Inflammatory macrophage (primary cell): Measurements from ENCODE around the gene KLB.
"Not testable (repeated sequence)": the region's sequence is repeated elsewhere in the genome, so short reads cannot be mapped to it uniquely, and the experiment has no call there.

ENCODE experiments used
- DNase-seq, 2 donors: peaks; one replicate each; pipeline ENCODE4 v3.0.0-alpha.2; 2020 to 2022
- total RNA-seq, 18 experiments: gene quantifications; one replicate each; lab custom pipeline; 2026; ENCODE audit warnings: mixed read lengths in 6 of 18, inconsistent platforms in 2 of 18; lab: John Stamatoyannopoulos, UW

The KLB gene
- total RNA-seq: 0 to 0.13 (median 0) reads per million in 18 experiments

DNA sequence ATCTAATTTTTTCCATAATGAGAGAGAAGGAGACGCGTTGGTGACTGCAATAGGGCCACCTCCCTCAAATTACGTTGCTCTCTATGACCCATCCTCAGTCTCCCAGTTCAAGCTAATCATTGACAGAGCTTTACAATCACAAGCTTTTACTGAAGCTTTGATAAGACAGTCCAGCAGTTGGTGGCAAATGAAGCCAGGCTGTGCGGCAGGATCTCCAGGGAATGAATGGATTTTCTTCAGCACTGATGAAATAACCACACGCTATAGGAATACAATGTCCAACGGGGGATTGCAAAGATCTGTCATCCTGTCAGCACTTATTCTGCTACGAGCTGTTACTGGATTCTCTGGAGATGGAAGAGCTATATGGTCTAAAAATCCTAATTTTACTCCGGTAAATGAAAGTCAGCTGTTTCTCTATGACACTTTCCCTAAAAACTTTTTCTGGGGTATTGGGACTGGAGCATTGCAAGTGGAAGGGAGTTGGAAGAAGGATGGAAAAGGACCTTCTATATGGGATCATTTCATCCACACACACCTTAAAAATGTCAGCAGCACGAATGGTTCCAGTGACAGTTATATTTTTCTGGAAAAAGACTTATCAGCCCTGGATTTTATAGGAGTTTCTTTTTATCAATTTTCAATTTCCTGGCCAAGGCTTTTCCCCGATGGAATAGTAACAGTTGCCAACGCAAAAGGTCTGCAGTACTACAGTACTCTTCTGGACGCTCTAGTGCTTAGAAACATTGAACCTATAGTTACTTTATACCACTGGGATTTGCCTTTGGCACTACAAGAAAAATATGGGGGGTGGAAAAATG, at the start of gene KLB:
Gene KLB, plus strand, starts transcription at position 168 of the 821 bp plus-strand sequence. Its CDS starts 20 bp downstream, at position 188.
- no peak for DNase-seq

DNA sequence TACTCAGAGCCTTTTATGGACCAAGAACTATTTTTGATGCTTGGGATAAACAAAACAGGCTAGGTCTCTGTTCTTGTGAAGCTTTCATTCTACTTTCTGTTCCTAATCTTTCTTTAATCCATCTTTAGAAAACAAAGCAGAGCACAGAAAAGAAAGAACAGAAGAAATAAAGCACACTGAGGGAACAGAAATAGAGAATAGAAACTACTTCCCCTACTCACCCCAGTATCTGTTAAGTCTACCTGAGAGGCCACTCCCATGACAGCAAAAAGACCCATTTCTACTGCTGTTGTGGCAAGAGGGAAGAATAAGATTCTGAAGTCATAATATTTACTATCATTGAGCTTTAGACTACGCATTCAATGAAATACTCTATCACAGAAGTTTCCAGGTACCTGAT, 49.7 kb upstream of the KLB start:
- no peak for DNase-seq

DNA sequence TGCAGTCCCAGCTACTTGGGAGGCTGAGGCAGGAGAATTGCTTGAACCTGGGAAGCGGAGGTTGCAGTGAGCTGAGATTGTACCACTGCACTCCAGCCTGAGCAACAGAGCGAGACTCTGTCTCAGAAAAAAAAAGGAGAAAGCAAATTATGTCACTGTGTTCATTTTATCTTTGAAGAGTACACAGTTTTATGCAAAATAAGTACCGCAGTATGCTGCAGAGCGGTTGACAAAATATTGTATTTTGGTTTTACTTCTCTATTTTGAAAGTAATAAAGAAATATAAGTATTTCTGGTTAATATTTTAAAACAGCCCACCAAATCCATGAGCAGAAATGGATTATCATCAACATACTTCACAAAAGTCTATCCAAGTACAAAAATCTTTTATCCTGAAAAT, 46.1 kb upstream of the KLB start:
- not testable (repeated sequence) for DNase-seq

DNA sequence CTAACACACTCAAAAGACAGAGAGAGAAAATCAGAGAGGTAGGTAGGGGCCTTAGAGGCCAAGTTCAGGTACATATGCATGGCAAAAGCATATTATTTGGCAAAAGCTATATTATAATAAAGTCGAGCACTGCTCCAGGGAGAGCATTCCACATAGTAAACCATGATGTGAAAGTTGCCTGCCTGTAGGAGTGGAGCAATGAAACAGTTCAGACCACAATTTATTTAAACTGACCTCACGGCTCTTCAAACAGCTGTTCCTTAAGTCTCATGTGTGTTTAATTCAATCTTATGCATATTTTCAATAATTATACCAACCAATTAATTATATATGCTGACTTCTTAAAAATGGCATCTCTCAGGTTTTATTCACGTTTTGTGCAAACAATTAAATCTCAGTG, 43.9 kb upstream of the KLB start:
- DNase-seq: no peak

DNA sequence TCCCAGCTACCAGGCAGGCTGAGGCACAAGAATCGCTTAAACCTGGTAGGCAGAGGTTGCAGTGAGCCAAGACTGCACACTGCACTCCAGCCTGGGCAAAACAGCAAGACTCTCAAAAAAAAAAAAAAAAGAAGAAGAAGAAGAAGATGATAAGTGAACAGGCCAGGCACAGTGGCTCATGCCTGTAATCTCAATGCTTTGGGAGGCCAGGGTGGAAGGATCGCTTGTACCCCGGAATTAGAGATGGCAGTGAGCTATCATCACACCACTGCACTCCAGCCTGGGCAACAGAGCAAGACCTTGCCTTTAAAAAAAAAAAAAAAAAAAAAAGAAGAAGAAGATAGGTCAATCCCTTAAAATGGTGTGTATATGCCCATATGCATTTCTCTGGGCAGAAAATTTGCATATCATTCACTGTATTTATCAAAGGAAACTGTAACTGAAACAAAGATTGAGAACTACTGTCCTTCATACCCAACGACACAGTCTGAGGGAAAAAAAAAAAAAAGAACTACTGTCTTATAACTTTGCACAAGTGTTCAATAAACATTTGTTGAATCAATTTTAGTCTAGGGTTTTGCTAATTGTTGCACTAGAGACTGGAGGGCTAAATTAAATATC, 42.8 kb upstream of the KLB start:
- DNase-seq: no peak

DNA sequence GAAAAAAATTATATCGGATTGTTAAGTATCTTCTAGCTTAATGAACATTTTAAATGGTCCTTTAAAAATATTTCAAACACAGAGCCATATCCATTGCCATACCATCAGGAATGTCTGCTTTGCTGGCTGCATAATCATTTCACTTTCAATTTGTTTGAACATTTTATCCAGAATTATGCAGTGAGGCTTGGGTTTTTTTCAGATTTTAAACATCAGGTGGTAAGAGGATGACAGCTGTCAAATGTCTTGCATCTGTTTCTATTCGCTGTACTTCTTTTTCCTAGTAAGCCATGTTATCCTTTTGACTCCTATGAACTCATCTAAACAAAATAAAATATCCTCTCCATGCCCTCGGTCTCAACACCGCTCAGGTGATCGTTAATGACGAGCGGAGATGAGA, 41.4 kb upstream of the KLB start:
- no peak for DNase-seq

DNA sequence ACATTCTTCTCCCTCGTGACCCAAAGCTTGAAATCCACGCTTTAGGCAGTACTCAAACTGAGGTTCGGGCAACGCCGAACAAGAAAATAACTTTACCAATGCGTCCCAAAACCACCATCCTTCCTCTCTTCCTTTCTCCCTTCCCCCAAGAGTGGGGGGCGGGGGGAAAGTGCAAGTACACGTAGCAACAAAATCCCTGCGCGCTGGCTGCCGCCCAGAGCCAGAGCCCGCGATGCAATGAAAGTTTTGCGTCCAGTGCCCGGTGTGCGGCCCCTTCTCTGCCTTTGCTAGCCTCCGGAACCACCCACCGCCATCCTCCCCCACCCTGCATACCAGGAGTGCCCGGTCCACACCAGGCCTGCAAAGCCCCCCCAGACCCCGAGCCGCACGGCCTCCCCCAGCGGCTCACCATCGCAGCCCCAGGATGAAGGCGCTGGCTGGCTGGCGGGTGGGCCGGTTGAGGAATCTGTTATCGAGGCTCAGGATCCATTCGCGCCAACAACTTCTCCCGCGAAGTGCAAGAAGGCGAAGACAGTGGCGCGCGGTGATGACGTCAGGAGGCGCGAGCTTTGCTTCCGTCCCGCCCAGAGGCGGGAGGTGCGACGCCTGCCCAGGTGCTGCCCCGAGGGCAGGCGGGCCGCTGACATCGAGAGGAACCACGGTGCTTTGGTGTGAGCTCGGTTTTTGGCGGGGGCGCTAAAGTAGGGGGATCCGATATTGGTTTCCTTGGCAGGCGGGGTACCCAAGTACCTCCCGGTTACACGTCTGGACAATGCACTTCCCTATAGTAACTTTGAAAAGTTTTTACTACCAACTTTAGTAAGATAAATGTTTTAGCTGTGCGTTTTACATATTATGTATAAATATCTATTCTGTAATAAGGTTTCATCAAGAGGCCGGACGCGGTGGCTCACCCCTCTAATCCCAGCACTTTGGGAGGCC, 40.6 kb upstream of the KLB start, which contains the start of gene RFC1:
Gene RFC1, minus strand, starts transcription at position 533 of the 942 bp plus-strand sequence. Its CDS starts 121 bp downstream, at position 412.
- peak; percentile 90 to 94 for DNase-seq

DNA sequence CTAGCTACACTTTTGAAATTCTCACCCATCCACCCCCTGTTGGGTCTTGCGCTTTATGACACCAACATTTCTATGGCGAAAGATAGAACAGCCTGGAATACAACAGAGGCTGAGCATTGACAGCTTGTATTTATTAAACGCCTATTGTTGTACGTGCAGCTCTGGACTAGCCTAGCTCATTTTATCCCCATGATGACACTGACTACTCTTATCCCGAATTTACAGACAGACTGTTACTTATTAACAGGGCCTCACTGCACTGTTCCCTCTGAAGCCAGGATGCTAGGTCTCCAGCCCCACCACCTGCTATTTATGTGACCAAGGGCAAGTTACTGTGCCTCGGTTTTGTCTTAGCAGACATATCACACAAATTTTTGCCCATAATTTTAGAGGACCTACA, 39.6 kb upstream of the KLB start:
- no peak for DNase-seq

DNA sequence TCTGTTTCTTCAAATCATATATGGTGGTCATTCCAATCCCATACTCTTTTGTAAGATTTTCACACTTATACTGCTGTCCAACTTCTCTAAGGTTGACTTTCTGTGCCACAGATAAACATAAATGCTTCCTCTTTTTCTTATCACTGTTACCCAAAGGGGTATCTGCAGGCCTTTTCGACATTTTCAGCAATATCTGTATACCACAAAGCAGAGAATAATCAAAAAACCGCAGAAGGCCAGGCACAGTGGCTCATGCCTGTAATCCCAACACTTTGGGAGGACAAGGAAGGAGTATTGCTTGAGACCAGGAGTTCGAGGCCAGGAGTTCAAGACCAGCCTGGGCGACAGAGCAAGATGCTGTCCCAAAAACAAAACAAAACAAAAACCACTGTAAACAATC, 37.4 kb upstream of the KLB start:
- DNase-seq: no peak

DNA sequence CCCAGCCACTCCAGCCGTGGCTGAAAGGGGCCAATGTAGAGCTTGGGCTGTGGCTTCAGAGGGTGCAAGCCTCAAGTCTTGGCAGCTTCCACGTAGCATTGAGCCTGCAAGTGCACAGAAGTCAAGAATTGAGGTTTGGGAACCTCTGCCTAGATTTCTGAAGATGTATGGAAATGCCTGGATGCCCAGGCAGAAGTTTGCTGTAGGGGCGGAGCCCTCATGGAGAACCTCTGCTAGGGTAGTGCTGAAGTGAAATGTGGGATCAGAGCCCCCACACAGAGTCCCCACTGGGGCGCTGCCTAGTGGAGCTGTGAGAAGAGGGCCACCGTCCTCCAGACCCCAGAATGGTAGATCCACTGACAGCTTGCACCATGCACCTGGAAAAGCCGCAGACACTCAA, 35.5 kb upstream of the KLB start:
- DNase-seq: not testable (repeated sequence)

DNA sequence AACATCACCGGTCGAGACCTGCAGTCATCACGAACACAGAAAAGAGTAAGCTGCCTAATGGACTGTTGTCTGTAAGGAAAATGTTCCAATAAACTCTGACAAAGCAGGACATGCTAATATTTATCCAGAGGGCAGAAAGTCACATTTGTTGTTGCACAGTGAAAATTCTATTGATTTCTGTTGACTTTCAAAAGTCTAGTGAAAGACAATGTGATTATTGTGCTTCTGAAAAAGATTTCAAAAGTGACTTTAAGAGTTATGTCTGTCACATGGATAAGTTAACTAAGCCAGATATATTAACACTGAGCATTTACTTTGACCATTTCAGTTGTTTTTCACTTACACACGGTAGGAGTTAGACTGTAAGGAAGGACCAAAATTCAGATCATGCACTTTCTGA, 31.3 kb upstream of the KLB start:
- DNase-seq: no peak

DNA sequence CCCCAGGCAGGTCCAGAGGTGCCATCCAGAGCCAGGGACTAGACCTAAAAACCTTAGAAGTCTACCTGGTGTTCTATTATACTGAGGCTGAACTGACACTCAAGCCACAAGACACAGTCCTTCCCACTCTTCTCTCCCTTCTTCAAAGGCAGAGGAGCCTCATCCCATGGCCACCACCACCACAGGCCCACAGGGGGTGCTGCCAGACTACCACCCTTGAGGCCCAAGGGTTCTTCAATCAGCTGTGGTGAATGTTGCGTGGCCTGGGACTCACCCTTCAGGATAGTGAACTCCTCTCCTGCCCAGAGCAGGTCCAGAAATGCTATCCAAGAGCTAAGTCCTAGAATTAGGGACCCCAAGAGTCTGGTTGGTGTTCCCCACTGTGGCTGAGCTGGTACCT, 23.0 kb upstream of the KLB start:
- DNase-seq: no peak

DNA sequence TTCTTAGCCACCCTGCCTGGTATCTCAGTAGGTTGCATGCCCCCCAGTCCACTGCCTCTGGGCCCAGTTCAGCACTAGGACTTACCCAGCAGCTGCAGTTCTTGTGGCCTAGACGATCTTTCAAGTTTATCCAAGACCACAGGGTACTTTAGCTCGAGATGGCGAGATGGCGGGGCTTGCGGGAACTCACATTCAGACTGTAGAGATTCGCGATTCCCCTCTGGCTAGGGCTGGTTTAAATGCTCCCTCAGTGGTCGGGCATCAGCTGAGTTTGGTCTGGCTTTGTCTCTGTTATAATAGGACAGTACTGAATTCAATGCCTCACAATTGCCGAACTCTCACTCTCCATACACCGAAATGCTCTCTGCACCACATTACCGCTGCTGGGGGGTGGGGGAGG, 22.2 kb upstream of the KLB start:
- no peak for DNase-seq

DNA sequence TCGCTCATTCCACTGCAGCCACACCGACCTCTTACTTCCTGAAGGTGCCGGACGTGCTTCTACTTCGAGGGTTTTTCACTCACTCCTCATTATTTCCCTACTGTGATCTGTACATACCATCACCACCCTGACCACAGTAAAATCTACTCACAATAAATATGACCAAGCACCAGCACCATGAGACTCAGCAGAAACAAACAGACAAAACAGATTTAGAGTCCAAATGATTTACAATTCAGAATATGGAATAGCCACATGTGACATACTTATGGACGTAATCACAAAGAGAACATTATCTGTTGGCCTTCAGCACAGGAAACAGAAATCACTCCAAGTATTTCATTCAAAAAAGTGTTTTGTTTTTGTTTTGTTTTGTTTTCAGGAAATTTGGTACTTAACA, 16.1 kb upstream of the KLB start:
- no peak for DNase-seq

DNA sequence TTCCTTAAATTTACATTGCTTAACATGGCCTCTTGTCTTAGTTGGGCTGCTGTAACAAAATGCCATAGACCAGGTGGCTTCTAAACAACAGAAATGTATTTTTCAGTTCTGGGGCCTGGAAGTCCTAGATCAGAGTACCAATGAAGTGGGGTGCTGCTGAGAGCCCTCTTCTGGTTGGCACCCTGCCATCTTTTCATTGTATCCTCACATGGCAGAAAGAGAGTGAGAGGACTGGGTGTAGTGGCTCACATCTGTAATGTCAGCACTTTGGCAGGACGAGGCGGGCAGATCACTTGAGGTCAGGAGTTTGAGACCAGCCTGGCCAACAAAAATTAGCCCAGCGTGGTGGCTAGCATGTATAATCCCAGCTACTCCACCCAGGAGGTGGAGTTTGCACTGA, 12.0 kb upstream of the KLB start:
- DNase-seq: no peak

DNA sequence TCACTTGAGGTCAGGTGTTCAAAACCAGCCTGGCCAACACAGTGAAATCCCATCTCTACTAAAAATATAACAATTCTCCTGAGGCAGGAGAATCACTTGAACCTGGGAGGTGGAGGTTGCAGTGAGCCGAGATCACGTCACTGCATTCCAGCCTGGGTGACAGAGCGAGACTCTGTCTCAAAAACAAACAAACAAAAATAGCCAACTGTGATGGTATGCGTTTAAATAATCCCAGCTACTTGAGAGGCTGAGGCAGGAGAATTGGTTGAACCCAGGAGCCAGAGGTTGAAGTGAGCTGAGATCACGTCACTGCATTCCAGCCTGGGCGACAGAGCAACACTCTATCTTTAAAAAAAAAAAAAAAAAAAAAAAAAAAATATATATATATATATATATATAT, 5.1 kb upstream of the KLB start:
- not testable (repeated sequence) for DNase-seq

DNA sequence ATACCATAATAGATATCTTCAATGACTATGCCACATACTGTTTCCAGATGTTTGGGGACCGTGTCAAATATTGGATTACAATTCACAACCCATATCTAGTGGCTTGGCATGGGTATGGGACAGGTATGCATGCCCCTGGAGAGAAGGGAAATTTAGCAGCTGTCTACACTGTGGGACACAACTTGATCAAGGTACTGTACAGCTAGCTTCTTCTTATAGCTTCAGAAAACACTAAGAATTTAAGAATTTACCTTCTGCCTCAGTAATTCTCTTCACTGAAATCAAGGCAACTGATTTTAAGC, 805 bp downstream of the KLB start:
- no peak for DNase-seq

DNA sequence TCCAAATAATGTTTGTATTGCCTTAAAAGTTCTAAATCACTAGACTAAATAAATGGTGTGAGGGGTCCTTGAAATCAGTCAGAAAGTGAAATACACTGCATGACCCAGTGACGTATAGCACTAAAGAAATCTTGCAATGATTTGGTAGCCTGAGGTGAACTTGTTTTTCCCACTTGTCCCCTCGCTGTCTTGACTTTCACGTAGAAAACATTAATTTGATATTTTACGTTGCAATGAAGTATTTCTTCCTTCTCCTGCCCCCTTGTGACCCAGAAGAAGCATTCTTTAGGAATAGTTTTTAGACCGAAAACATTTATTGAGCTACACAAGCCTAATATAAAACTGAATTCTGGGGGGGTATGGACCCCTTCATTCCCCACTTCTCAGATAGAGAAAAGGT, 3.7 kb downstream of the KLB start:
- no peak for DNase-seq

DNA sequence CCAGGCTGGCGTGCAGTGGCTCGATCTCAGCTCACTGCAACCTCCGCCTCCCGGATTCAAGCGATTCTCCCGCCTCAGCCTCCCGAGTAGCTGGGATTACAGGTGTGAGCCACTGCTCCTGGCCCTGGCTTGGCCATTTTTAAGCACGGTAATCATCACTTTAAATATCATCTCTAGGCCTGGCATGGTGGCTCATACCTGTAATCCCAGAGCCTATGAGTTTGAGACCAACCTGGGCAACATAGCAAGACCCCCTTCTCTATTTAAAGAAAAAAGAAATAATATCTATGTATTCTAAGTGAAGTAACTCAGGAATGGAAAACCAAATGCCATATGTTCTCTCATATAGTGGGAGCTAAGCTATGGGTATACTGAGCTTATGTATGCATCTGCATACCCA, 4.8 kb downstream of the KLB start:
- not testable (repeated sequence) for DNase-seq

DNA sequence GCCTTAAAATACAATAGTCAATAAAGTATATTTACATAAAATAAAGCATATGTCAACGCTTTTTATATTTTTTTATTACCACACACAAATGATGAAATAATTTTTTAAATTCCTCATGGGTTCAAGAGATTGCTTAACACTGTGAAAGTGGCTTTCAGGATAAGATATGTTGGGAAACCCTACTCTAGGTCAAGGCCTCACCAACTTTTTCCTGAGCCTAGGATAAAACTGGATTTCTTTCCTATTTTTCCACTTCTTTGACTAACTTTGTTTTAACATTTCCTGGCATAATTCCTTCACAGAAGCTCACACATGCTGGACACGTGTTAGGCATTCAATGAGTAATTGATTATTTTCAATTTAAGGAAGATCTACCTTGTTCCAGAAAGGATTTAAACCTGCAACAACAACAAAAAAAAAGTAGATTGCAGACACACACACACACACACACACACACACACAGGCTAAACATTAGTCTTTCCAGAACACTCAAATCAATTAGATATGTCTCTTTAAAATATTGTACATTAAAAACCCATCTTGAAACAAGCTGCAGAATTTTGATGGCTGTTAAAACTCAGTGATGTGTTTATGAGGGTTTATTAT, 9.1 kb downstream of the KLB start:
- peak in 1 of 2 donors; percentile 33 for DNase-seq

DNA sequence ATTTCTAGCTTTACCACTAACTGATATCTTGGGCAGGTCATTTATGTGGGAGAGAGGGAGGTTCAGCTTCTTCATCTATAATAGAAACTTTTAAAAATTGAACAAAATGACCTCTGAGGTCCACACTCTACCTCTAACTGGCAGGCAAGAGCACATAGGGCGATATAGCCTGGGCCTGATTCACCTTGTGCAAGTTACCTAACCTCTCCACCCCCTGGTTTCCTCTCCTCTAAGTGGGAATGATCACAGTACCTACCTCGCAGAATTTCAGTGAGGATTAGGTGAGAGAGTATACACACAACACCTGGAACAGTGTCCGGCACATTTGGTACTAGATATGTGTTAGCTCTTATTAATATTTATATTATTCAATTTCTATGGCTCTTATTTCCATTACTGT, 15.5 kb downstream of the KLB start:
- DNase-seq: no peak

DNA sequence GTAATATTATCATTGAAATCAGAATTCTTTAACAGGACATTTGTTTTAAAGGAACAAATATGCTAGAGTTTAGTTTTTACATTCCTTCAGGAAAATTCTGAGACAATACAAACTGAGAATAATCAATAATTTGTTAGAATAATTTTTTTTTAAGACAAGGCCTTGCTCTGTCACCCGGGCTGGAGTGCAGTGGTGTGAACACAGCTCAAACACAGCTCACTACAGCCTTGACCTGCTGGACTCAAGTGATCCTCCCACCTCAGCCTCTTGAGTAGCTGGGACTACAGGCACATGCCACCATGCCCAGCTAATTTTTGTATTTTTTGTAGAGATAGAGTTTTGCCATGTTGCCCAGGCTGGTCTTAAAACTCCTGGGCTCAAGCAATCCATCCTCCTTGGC, 18.6 kb downstream of the KLB start:
- not testable (repeated sequence) for DNase-seq

DNA sequence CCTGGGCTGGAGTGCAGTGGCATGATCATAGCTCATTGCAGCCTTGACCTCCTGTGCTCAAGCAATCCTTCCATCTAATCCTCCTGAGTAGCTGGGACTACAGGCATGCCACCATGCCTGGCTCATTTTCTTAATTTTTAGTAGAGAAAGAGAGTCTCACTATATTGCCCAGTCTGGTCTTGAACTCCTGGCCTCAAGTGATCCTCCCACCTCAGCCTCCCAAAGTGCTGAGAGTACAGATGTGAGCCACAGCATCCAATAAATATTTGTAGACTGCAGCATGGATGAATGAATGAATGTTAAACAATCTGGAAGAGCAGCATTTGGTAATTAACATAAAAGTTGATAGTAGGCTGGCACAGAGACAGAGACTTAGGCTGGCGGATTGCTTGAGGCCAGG, 20.0 kb downstream of the KLB start:
- no peak for DNase-seq
